ENCODE measurements around the gene COL4A1. TPM values are rescaled to one million over a fixed set of nuclear protein-coding genes. Genes with fewer than 3 reads are reported as not detected.

The COL4A1 gene
- polyA plus RNA-seq, 1 of the 3 experiments (the other 2 are of a cell fraction): 30.3 TPM

DNA sequence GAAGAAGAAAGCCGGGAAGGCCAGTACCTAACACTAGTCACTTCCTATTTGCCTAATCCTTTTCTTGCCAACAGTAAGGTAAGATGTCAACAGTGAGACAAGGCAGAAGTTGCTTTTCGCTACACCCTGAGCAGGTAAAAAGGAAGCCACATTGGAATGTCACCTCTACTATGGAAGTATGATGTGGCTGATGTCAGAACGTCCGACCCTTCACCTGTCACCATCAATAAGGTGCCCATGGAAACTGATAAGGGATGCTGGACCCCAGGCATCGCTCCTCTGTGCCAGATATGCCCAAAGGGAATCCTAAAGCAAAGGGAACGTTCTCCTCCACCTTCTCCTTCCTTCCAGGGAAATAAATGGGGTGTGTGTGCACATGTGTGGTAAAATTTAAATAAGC is 34.3 kb downstream of the COL4A1 start:
- ChIA-PET CTCF (no interaction called here), POLR2A (no interaction called here)
- Histone ChIP-seq H3K9me3 (no peaks in the 10 kb centered on the region), H3K9ac (no peak overlapping the region), H3K4me2 (no peak overlapping the region), H3K4me1 (ENCODE audit: control insufficient read depth in 1 of 2, insufficient read depth in 2 of 2, low read depth in 1 of 2, low read length in 1 of 2) (peaks cover 0 to 24% of the 10 kb centered on the region in 2 experiments; a peak in 2 of 4 replicates), H3K4me3 (ENCODE audit: low read depth in 2 of 2, low read length in 1 of 2) (no peak overlapping the region), H3K36me3 (replicated peaks in 1 of 2; ENCODE audit: control insufficient read depth in 1 of 2, insufficient read depth in 2 of 2, low read length in 1 of 2) (peaks cover 0 to 20% of the 10 kb centered on the region in 2 experiments), H2AFZ (ENCODE audit: low read depth) (no peak overlapping the region), H3K79me2 (ENCODE audit: insufficient read depth) (peaks cover 98% of the 10 kb centered on the region), H3F3A (replicated peaks; ENCODE audit: insufficient read depth) (no peaks in the 10 kb centered on the region), H3K9me2 (no peaks in the 10 kb centered on the region), H4K20me1 (ENCODE audit: insufficient read depth) (peaks cover 42% of the 10 kb centered on the region; the same call in 1 of the 2 replicates), H3K27ac (ENCODE audit: low read depth in 2 of 2, low read length in 1 of 2) (no peak overlapping the region), H3K27me3 (ENCODE audit: insufficient read depth) (no peaks in the 10 kb centered on the region)
- 94% methylated on average over 6 of the region's 6 CpGs for WGBS (ENCODE audit: low lambda C conversion rate)
- no peak for DNase-seq
- no peak for TF ChIP-seq CHD2 (IDR thresholded peaks at IDR 0.05; ENCODE audit: low read length, partially characterized antibody)
- no peak for TF ChIP-seq SMC3 (IDR thresholded peaks at IDR 0.05; ENCODE audit: low read depth, low read length)
- no peak for TF ChIP-seq NRF1 (IDR thresholded peaks at IDR 0.05; ENCODE audit: low read depth, low read length)
- TF ChIP-seq, protein P1, sequence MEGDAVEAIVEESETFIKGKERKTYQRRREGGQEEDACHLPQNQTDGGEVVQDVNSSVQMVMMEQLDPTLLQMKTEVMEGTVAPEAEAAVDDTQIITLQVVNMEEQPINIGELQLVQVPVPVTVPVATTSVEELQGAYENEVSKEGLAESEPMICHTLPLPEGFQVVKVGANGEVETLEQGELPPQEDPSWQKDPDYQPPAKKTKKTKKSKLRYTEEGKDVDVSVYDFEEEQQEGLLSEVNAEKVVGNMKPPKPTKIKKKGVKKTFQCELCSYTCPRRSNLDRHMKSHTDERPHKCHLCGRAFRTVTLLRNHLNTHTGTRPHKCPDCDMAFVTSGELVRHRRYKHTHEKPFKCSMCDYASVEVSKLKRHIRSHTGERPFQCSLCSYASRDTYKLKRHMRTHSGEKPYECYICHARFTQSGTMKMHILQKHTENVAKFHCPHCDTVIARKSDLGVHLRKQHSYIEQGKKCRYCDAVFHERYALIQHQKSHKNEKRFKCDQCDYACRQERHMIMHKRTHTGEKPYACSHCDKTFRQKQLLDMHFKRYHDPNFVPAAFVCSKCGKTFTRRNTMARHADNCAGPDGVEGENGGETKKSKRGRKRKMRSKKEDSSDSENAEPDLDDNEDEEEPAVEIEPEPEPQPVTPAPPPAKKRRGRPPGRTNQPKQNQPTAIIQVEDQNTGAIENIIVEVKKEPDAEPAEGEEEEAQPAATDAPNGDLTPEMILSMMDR (IDR thresholded peaks at IDR 0.05): no peak
- no peak for TF ChIP-seq EP300 (IDR thresholded peaks at IDR 0.05; ENCODE audit: borderline replicate concordance in 1 of 2, low read depth in 1 of 2, low read length in 1 of 2)
- TF ChIP-seq RAD21 (IDR thresholded peaks at IDR 0.05; ENCODE audit: low read length): no peak
- no peak for TF ChIP-seq TAF1 (IDR thresholded peaks at IDR 0.05; ENCODE audit: borderline replicate concordance, low read depth, low read length)

DNA sequence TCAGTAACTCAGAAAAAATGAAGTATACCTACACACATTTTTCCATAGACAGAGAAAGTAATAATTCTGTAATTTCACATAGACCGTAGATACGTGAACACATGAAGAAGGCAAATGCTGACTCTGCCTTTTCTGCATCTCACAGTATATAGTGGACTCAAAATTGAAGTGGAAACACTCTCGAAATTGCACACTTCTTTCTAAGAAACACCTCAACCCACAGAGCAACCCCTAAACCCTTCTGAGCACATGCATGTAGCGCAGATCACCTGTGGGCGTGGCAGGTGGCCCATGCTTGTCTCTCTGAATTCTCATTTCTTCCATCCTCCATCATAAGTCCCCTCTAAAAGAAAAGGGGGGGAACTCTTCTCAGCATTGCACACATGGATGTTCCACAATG is 34.7 kb downstream of the COL4A1 start:
- peaks cover 98% of the 10 kb centered on the region for H3K79me2 ChIP-seq (ENCODE audit: insufficient read depth)
- no peak overlapping the region for H2AFZ ChIP-seq (ENCODE audit: low read depth)
- H3K9me3 ChIP-seq: no peaks in the 10 kb centered on the region
- no peak for TF ChIP-seq EP300 (IDR thresholded peaks at IDR 0.05; ENCODE audit: borderline replicate concordance in 1 of 2, low read depth in 1 of 2, low read length in 1 of 2)
- TF ChIP-seq, protein P2, sequence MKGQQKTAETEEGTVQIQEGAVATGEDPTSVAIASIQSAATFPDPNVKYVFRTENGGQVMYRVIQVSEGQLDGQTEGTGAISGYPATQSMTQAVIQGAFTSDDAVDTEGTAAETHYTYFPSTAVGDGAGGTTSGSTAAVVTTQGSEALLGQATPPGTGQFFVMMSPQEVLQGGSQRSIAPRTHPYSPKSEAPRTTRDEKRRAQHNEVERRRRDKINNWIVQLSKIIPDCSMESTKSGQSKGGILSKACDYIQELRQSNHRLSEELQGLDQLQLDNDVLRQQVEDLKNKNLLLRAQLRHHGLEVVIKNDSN (IDR thresholded peaks at IDR 0.05; ENCODE audit: borderline replicate concordance, low read depth): no peak
- no peak for TF ChIP-seq GATA2 (CRISPR knock-in tag; IDR thresholded peaks at IDR 0.05)
- no peak for TF ChIP-seq NRF1 (IDR thresholded peaks at IDR 0.05; ENCODE audit: low read depth, low read length)
- no peak overlapping the region for H3K4me2 ChIP-seq
- no peaks in the 10 kb centered on the region for H3K27me3 ChIP-seq (ENCODE audit: insufficient read depth)
- no peak overlapping the region for H3K27ac ChIP-seq (ENCODE audit: low read depth in 2 of 2, low read length in 1 of 2)
- H3K36me3 ChIP-seq (replicated peaks in 1 of 2; ENCODE audit: control insufficient read depth in 1 of 2, insufficient read depth in 2 of 2, low read length in 1 of 2): peaks cover 0 to 20% of the 10 kb centered on the region in 2 experiments
- H4K20me1 ChIP-seq (ENCODE audit: insufficient read depth): peaks cover 42% of the 10 kb centered on the region; the same call in 1 of the 2 replicates
- POLR2A ChIA-PET: no interaction called here
- CTCF ChIA-PET: no interaction called here
- no peak overlapping the region for H3K9ac ChIP-seq
- no peaks in the 10 kb centered on the region for H3F3A ChIP-seq (replicated peaks; ENCODE audit: insufficient read depth)
- H3K9me2 ChIP-seq: no peaks in the 10 kb centered on the region
- no peak overlapping the region for H3K4me3 ChIP-seq (ENCODE audit: low read depth in 2 of 2, low read length in 1 of 2)
- peaks cover 0 to 22% of the 10 kb centered on the region in 2 experiments; a peak in 2 of 4 replicates for H3K4me1 ChIP-seq (ENCODE audit: control insufficient read depth in 1 of 2, insufficient read depth in 2 of 2, low read depth in 1 of 2, low read length in 1 of 2)
- no peak for DNase-seq
- 86% methylated on average over 5 of the region's 5 CpGs for WGBS (ENCODE audit: low lambda C conversion rate)
